ENCODE results near the gene EDAR. TPM values are rescaled to one million over a fixed set of nuclear protein-coding genes. Genes with fewer than 3 reads are reported as not detected.

Gene EDAR
- total and polyA plus RNA-seq, 2 of the 8 experiments (the other 6 are each of a cell fraction or from before 2014, with no cell fraction given) = not detected

- Histone ChIP-seq H3K18ac (ENCODE audit: extremely low read depth, low read length) (no peak overlapping the region), H3K9ac (replicated peaks in 1 of 4; ENCODE audit: extremely low read depth in 1 of 4, low read depth in 3 of 4, low read length in 3 of 4) (no peak overlapping the region), H3K4ac (replicated peaks; ENCODE audit: insufficient read length, low read depth, low read length) (no peak overlapping the region), H3K79me2 (ENCODE audit: control insufficient read depth in 1 of 2, insufficient read depth in 2 of 2, low read length in 2 of 2) (no peaks in the 10 kb centered on the region), H3K27ac (ENCODE audit: low read depth, low read length) (no peak overlapping the region), H4K20me1 (replicated peaks in 1 of 2; ENCODE audit: control insufficient read depth in 1 of 2, insufficient read depth in 2 of 2, low read length in 2 of 2) (no peaks in the 10 kb centered on the region), H3K56ac (replicated peaks; ENCODE audit: insufficient read length, low read depth, low read length) (no peak overlapping the region), H4K5ac (ENCODE audit: insufficient read length, low read depth, low read length) (no peak overlapping the region), H3K23me2 (ENCODE audit: low read depth, low read length) (no peaks in the 10 kb centered on the region), H2AFZ (ENCODE audit: low read length) (no peak overlapping the region), H3K14ac (ENCODE audit: insufficient read length) (no peak overlapping the region), H4K91ac (replicated peaks; ENCODE audit: insufficient read length, low read length) (no peak overlapping the region), H2BK120ac (replicated peaks; ENCODE audit: low read depth, low read length) (no peak overlapping the region), H3K4me2 (ENCODE audit: insufficient read depth in 1 of 2, low read depth in 2 of 2, low read length in 2 of 2) (no peak overlapping the region), H3K79me1 (ENCODE audit: low read depth, low read length) (no peaks in the 10 kb centered on the region; the same call in 1 of the 2 replicates), H3K23ac (ENCODE audit: insufficient read length) (no peak overlapping the region), H3K9me3 (ENCODE audit: insufficient read depth in 2 of 2, low read depth in 1 of 2, low read length in 1 of 2) (no peaks in the 10 kb centered on the region), H2BK15ac (ENCODE audit: low read length) (no peak overlapping the region), H3K4me3 (ENCODE audit: extremely low read depth in 1 of 4, insufficient read depth in 2 of 4, low read depth in 3 of 4, low read length in 4 of 4) (no peak overlapping the region), H2BK12ac (ENCODE audit: low read depth, low read length) (no peak overlapping the region), H2BK20ac (ENCODE audit: low read length) (no peak overlapping the region), H3K36me3 (ENCODE audit: control insufficient read depth in 2 of 4, insufficient read depth in 4 of 4, low read length in 3 of 4) (peaks cover 0 to 8% (median 0%) of the 10 kb centered on the region in 4 experiments; a peak in 2 of 8 replicates), H2BK5ac (ENCODE audit: low read depth, low read length) (no peak overlapping the region), H3K4me1 (replicated peaks in 1 of 4; ENCODE audit: control insufficient read depth in 3 of 4, insufficient read depth in 4 of 4, low read length in 3 of 4) (no peaks in the 10 kb centered on the region), H4K8ac (ENCODE audit: extremely low read depth, insufficient read depth, low read length) (no peak overlapping the region), H3K27me3 (replicated peaks in 1 of 4; ENCODE audit: control insufficient read depth in 3 of 4, extremely low read depth in 1 of 4, insufficient read depth in 3 of 4, low read length in 3 of 4) (no peaks in the 10 kb centered on the region), H2AK5ac (ENCODE audit: low read depth, low read length) (no peak overlapping the region)
- 91% methylated on average over 3 of the region's 3 CpGs; no CpG with 5 or more reads in 1 of the 2 experiments for WGBS, 2 experiments (ENCODE audit: extremely low coverage in 1 of 2, insufficient coverage in 1 of 2, insufficient read length in 1 of 2, insufficient replicate concordance in 2 of 2, low coverage in 1 of 2, low lambda C conversion rate in 2 of 2, missing lambda C conversion rate in 1 of 2)
- ChIA-PET POLR2A (ENCODE audit: partially characterized antibody) (no interaction called here), CTCF (ENCODE audit: partially characterized antibody) (interaction anchor here (0.6 kb wide), 1 partner anchor 52 kb away, joined by 3 read pairs; no protein-coding TSS in a partner anchor)
- no peak for FAIRE-seq
- DNase-seq (ENCODE audit: low read depth in 1 of 2, low spot score in 2 of 2) = no peak
- TF ChIP-seq ATF2 (IDR thresholded peaks at IDR 0.05; ENCODE audit: low read length) (no peak), FOSL1 (IDR thresholded peaks at IDR 0.05; ENCODE audit: insufficient read depth, low read depth, low read length) (no peak), CTCF (IDR thresholded peaks at IDR 0.05; ENCODE audit: control extremely low read depth in 1 of 3, insufficient read depth in 1 of 3, low read depth in 1 of 3, low read length in 3 of 3) (no peak), NRF1 (IDR thresholded peaks at IDR 0.05; ENCODE audit: low read depth, low read length) (no peak), SAP30 (IDR thresholded peaks at IDR 0.05; ENCODE audit: insufficient read depth, insufficient replicate concordance, low read length) (no peak), TBP (IDR thresholded peaks at IDR 0.05; ENCODE audit: low read depth, low read length) (no peak), CHD2 (IDR thresholded peaks at IDR 0.05; ENCODE audit: low read length) (no peak), SIRT6 (IDR thresholded peaks at IDR 0.05; ENCODE audit: low read length) (no peak), EGR1 (IDR thresholded peaks at IDR 0.05; ENCODE audit: borderline replicate concordance, low read depth, low read length) (no peak), SRF (IDR thresholded peaks at IDR 0.05; ENCODE audit: low read depth, low read length) (no peak), BACH1 (IDR thresholded peaks at IDR 0.05; ENCODE audit: low read length) (no peak)
Observed at GRCh38 chr2:108858894-108859293, 130.1 kb downstream of the EDAR start.

Data from H1 (cell line).